Islet precursor cell (in vitro differentiated cells): ENCODE data around the gene AK8.

Experiments
- DNase-seq: peaks from one replicate; pipeline ENCODE4 v3.0.0-alpha.2; 2018

AK8 gene

DNA sequence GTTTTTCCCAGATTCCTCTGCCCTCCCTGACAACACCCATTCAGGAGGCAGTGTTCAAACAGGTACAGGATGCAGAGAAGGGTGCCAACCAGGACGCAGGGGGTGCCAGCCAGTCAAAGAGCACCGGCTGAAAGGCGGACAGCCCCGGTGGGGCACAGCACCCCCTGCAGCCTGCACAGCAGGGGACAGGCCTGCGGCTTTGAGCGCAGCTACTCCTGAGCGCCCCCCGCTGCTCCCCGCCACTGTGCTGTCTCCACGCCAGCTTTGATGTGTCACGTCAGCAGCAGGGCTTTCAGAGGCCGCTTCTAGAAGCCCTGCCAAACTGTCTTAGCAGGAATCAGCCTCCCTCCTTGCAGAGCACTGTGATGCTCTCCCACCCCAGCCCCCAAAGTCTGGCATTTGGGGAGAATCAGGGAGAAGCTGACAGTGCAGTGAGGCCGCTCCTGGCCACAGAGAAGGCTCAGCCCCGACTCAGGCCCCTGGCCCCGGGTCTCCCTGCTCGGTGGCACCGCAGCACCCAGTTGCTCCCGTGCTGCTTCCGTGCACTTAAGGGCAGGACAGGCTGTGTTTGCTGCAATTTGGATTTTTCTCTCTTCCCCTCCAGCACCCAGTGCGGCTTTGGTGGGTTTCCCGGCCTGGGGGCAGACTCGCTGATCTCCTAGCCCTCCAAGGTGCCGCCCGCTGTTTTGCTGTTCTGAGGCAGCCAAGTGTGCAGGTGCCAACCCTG, 20.3 kb downstream of the AK8 start:
- DNase-seq, result no peak

DNA sequence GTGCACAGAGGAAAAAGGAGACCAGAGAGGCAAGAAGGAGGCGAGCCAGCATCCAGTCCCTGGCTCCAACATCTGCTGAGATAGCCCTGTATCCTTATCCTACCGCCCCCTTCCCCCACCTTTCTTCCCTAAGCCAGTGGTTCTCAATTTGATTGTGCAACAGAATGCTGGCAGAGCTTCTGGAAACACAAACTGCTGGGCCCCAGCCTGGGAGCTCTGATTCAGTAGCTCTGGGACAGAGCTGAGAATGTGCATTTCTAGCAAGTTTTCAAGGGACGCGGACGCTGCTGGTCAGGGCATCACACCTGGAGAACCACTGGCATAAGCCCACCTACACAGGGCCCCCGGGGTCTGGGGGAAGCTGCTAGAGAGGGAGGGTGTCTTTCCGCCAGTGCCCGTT, 21.1 kb downstream of the AK8 start:
- DNase-seq, result no peak

DNA sequence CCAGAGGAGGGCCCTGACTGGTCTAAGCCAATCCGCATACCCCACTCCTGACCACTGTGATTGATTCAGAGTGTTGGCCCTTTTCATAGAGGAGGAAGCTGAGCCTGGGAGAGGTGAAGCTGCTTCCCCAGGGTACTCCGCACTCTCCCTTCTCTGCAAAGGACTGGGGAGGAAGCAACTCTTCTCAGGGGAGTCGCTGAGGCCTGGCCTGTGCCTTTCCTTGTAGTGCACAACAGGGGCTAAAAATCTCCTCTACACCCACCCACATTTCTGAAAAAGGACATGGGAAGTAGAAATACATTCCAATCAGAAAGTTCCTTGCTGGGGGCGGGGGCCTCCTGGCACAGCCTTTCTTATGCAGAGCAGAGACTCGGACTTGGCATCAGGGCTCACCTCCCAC, 22.2 kb downstream of the AK8 start:
- no peak for DNase-seq

DNA sequence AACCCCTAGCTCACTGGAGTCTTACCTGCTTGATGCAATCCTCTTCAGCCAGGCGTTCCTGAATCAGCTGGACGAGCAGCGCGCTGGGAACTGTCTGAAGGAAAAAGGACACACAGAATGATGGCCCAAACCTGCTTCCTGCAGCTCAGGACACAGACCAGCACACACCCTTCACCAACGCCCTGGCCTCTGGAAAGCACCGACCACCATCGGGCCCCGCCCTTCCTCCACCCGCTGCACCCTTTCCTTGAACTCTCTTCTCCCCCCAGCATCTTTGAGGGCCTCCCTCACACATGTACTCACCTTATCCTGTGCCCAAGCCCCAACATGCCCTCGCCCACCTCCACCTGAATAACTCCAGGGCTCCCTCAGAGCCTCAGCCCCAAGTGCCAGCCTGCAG, 23.3 kb downstream of the AK8 start:
- no peak for DNase-seq

DNA sequence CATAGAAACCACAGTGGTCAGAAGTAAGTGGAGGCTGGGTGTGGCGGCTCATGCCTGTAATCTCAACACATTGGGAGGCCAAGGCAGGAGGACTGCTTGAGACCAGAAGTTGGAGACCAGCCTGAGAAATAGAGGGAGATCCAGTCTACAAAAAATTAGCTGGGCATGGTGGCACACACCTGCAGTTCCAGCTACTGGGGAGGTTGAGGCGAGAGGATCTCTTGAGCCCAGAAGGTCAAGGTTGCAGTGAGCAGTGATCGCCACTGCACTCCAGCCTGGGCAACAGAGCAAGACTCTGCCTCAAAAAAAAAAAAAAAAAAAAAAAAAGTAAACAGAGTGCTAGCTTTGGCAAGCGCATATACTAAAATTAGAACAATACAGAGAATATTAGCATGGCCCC, 24.6 kb downstream of the AK8 start:
- no peak for DNase-seq

DNA sequence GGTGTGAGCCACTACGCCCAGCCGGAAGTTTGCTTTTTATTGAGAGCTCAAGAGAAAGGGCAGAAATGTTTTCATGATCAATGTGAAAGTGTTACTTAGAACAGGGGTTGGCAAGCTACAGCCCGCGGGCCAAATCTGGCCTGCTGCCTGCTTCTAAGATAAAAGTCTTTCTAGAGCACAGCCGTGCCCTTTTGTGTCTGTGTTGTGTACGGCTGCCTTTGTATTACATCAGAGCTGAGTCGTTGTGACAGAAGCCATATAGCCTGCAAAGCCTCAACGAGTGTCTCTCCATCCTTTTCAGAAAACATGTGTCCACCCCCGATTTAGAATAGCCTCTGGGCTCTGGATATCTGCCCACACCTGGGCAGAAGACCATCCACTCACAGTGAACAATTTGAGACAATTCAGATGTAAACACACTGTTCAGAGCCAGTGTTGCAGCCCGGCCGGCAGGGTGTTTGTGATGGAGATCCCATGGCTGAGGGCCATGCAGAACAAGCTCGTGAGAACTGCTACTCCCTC, 28.8 kb downstream of the AK8 start:
- no peak for DNase-seq

DNA sequence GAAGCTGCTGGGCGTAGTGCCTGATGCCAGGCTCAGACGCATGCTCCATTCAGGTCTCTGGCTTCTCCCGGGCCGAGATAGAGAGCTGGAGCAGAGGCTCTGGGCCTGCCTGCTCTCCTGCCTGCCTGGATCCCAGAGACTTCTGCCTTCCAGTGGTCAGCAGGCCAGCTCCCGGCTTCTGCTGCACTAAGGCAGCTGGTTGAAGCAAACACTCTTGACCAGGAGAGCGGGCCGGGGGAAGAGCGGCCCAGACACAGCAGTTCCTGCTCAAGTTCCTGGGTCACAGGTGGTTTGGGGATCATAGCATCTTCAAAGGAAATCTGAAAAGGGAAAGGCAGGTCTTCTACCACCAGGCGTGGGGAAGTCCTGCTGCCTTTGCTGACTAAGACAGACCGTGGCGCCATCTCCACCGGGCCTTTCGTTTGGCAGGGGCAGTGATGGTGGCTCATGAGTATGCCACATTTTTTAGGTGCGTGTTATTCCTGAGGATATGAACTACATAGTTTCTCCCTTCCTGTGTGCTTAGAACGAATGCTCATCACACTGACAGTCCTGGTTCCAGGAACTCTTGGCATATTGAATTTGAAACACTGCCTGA, 31.1 kb downstream of the AK8 start:
- DNase-seq, result no peak

DNA sequence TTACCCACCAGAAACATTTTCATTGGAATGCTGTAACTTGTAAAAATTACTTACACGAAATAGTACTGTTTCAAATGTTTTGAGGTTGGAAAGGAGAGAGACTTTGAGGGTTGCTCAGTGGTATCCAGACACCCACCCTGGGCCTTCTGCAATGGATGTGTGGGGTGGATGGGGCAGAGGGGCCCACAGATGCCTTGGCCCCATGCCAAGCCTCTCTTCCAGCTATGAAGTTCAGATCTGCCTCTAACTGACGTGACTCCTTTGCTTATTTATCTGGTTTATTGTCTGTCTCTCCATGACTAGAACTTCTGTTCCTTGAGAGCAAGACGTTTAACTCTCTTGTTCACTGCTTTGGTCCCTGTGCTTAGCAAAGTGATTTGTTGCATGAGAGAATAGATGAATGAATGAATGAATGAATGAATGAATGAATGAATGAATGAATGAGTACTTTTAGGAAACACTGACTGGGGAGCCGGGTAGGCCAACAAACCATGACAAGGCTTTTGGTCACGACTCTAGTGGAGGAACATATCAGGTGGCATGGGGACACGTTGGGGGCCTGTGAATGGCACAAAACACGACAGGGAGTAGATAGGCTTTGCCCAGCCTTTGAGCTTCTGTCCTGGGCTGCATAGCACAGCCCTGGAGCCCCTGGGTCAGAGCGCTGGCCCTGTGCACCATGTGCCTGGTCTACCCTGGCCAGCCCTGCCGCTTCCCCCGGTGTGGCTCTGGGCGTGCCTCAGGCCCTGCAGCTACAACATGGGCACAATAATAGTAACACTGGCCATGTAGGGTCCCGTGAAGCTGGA, 31.8 kb downstream of the AK8 start:
- DNase-seq, result no peak

DNA sequence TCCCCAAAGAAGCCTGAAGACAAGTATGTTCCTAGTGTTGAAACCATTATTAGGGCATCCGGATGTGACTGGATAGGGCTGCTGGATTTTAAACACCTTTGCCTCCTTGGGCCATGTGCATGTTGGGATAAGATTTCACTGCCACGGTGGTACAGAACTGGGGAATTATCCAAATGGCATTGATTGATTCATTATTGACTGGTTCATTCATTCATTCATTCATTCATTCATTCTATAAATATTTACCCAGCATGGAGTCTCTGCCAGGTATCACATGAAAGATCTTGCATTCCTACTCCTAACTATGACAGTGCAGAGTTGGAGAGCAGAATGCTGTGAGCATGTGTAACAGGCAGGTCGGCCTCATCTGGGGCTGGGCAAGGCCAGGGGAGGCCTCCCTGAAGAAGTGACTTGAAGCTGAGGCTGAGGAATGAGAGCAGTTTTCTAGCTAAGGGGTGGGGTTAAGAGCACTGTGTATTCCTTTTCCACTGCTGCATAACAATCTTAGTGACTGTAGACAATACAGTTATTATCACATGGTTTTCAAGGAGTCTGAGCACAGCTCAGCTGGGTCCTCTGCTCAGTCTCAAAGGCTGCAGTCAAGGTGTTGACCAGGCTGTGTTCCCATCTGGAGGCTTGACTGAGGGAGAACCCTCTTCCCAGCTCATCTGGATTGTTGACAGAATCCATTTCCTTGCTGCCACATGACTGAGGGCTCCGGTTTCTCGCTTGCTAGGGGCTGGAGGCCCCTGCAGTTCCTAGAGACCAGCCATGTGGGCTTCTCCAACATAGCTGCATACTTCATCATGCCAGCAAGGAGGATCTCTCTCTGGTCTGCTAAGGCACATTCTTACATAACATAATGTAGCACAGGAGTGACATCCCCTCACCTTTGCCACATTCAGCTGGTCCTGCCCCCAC, 35.7 kb downstream of the AK8 start:
- DNase-seq, result no peak

DNA sequence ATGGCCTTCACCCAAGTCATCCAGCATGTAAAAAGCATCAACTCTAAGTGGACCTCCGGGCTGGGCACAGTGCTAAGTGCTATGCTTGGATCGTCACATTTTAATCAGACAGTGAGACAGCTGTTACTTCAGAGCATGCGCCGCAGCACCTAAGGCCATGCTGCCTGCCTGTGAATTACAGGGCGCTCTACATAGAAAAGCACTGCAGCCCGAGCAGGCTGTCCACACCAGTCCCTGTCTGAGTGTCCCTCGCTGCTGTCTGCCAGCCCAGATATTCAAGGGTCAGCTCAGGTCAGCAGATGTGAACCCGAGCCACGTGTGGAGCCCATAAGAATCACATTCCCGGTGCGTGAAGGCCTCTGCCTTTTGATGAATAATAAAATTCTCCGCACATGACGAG, 37.1 kb downstream of the AK8 start:
- DNase-seq, result no peak

DNA sequence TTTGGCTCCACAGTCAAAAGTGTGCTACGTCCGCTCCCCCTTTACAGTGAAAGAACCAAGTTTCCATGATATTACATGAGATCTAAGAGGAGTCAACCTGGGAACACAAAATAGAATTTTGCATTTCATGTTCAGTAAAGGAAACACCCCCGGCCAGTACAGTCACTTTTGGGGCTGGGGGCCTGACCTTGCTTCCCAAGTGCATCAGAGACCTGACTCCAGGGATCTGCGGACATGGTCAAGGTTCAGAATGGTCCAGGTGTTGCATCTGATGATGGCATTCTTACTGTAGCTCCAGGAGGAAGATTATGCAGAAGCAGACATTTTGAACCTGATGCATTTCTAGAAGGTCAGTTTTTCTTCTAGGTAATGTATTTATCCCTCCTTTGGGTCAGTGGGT, 39.8 kb downstream of the AK8 start:
- no peak for DNase-seq

DNA sequence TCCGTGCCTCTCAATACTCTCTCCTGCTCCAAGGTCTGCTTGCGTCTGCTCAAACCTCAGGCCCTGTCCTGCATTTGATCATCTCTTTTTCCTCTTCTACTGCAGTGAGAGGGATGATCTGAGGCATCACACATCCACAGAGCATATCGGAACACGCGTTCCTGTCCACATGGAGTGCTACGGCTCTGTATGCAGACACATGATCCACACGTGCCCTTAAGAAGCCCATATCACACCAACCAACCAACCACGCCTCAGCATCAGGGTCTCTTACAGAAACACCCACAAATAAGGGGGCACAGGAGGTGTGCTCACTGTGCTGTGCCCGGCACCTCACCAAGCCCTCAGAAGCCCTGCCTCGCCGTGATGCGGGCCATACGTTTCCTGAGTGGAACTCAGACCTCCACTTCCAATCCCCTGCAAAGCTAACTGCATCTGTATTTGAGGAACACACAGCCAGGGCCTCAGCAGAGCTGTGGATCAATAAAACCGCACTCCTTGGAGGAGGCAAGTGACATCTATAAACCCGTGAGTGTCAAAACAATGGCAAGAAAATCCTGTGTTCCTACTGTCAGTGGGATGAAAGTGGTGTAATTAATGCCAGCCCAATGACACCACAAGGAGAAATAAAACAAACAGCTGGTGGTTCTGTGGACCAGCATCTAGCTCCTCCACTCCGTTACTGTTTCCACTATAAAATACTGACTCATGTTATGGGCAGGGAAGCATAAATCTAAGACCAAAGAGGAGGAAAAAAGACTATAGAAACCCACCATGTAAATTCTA, 40.4 kb downstream of the AK8 start:
- no peak for DNase-seq

DNA sequence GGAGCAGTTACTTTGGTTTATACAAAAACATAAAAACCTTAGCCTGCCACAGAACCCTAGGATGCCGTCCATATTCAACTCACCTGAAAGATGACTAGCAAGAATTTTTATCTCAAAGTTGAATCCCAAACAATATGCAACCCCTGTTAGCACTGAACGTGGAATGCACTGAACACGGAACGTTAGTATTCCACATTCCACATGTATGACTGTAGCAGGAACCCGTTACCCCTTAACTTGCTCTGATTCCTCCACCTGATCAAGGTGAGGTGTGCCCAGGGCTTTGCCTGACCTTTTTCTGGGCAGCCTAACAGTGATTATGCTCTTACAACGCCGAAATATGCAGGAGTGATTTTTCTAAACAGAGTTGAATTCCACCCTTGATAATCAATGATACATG, 43.7 kb downstream of the AK8 start:
- DNase-seq, result no peak

DNA sequence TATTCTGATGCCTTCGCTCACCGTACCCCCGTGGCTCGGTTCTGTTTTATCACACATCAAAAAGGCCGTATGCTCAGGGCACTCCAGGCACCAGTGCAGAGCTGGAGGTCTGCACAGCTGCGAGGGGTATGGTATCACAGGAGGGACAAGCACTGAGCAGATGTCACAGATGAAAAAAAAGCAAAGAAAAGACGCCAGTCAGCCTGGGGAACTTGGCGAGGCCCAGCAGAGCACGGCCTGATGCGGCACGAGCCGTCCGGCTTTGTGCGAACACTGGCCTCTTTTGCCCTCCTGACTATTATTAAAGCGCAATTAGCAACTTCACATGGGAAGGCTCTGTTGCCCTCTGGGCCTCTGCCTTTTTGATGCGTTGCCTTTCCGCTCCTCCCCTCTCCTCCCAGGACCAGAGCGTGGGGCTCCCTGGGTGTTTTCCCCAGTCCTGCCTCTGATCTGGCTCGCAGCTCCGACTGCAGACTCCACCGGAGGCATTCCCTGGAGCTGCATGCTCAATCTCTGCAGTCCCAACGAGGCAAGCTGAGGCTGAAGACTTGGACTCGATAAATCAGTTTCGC, 44.4 kb downstream of the AK8 start:
- no peak for DNase-seq

DNA sequence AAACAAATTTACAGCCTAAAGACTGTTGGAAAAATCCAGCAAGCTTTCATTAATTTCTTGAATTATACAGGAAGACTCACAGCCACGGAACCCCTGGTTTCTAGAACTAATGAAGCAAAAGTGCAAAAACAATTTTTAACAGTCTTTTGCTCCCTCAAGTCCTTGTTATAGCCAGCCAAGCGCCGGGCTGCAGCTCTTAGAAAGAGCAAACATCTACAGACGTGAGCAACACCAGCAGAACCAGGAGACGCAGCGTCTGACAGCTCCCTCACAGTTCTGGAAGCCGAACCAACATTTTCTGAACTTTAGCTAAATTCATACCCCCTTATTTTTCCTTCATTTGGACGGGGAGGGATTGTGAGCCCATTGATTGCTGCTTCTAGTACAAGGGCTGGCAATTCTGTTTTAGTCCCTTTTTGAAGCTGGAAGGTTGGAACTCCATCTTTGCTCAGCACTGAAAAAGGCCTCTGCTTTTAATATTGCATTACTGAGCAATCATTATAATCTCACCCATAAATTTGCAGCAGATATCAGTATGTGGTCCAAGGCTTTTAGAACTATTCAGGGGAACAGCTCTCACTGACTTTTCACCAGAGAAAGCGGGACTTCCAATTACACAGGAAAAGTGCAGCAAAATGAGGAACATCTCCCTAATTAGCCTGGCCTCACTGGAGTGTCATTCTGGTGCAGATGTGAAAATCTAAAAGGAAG, 45.8 kb downstream of the AK8 start:
- no peak for DNase-seq

DNA sequence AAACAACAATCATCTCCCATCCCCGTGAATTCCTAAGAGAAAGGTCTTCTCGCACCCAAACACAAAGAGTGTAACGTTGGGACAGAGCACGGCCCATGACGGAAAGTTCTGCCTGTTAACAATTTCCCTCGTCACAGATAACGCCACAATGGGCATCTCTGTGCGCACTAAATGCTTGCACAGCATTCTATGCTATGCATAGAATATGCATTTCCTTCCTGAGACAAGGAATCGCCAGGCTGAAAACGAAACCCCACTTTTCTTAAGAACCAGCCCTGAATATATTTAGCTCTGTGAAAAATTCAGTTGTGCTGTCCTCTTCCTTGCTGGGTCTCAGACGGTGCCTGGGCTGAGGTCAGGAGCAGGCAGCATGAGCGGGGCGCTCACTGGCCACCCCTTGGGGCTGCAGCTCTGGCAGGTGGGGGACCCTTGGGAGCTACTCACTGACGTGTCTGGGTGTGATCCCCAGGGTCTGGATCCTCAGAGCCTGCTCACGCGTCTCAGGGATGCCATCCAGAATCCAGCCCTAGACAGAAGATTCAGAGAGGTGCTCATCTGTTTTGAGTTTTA, 49.8 kb downstream of the AK8 start:
- DNase-seq, result no peak

DNA sequence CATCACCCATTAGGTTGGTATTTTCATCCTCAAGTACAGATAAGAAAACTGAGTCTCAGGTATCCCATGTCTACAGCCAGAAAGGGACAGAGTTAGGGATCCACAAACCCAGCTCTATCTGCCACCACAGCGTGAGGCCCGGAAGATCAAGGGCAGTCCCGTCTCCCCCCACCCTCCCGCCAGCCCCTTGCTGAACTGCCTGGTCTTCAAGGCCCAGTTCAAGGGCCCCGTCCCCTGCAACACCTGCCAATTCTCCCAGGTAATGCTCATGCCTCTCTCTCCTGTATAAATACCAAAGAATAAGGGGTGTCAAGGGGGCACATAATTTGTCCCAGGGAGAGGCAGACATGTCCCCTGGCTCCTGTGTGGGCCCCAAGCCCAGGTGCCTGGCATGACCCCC, 50.7 kb downstream of the AK8 start:
- no peak for DNase-seq

DNA sequence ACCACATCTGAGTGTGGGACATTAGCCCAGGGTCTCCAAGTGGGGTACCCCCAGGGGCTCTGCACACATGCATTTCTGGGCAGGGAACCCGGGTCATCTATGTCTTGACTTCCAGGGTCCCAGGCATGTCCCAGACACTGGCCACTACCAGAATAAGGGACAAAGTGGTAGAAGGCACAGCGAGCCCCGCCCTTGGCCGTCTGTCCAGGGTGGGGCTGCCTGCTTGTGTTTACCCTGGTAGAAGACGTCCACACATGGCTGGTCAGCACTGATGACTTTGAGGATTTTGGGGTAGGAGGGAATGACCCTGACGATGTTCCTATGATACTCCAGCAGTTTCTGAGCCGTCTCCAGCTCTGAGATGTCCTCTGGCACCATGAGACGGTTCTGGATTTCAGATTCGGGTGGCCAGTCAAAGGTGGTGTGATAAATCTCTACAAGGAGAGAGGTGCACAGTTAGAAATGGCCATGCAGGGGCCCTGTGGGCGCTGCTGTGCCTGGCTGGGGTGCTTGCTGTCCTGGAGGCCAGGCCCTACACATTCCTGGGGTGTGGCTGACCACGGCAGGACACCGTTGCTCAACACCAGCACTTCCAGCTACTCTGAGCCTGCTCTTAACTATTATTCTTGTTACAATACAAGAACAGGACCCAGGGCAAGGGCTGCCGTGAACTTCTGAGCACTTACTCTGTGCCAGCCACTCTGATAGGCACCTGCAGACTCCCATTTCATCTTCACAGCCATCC, 51.3 kb downstream of the AK8 start:
- no peak for DNase-seq

DNA sequence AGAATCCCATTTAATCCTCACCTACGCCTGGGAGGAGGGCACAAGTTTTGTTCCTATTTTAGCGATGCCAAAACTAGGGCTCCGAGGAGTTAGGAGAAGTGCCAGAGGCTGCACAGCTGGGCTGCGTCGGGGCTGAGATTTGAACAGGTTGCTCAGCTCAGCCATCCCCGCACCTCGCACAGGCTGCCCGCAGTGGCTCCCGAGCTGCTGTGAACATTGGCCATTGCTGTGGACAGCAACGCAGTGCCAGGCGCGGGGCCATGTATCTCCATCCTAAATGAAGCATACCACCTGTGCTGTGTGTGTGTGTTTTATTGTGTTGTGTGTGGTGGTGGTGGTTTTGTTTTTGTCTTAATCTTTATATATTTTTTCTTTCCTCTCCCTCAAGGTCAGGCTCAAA, 52.0 kb downstream of the AK8 start:
- DNase-seq, result no peak

DNA sequence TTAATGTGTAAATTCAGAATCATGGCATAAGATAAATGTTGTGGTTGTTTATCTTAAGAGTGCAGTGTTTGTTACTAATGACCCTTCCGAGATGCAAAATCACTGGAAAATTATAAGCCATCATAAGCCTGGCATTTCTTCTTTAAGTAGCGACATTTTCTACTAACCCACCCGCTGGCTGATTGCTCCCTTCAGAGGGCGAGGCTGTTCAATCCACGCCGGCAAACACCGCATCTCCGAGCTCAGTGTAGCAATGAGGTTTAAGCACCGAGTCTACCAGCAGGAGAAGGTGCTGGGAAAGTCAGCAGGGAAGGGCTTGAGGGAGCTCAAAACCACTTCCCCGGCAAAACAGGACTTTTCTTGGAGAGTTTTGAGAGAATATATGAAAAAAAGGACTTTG, 52.7 kb downstream of the AK8 start:
- no peak for DNase-seq
